Suprapubic skin (tissue), 4 donors: ENCODE data around the gene LSP1. TPM values are rescaled to one million over a fixed set of nuclear protein-coding genes. Genes with fewer than 3 reads are reported as not detected.

ENCODE experiments used
- DNase-seq, 2 donors: peaks; one replicate each; pipeline ENCODE4 v3.0.0-alpha.2; 2019; ENCODE audit warnings: low spot score in 2 of 2
- H3K27ac ChIP-seq: fragments of 200-600 bp; sonication (generic); one replicate; pipeline ENCODE4 v1.5.1; 2019
- H3K27me3 ChIP-seq: fragments of 200-600 bp; sonication (generic); one replicate; pipeline ENCODE4 v1.5.1; 2019
- H3K36me3 ChIP-seq: fragments of 200-600 bp; sonication (generic); one replicate; pipeline ENCODE4 v1.5.1; 2019
- H3K4me1 ChIP-seq: fragments of 200-600 bp; sonication (generic); one replicate; pipeline ENCODE4 v1.5.1; 2019
- H3K4me3 ChIP-seq: fragments of 200-600 bp; sonication (generic); one replicate; pipeline ENCODE4 v1.5.1; 2019; ENCODE audit warnings: mild to moderate bottlenecking
- H3K9me3 ChIP-seq: fragments of 200-600 bp; sonication (generic); one replicate; pipeline ENCODE4 v1.5.1; 2019
- EP300 ChIP-seq: sonication (generic); formaldehyde crosslinking; IDR thresholded peaks from one replicate; pipeline ENCODE4 v1.6.1; 2017; ENCODE audit warnings: antibody characterized with exemption
- POLR2A ChIP-seq, 2 donors: fragments of 450-650 bp; IDR thresholded peaks; one replicate each; pipeline ENCODE4 v1.6.1; 2017; ENCODE audit warnings: antibody characterized with exemption in 2 of 2, mild to moderate bottlenecking in 2 of 2, moderate library complexity in 2 of 2
- POLR2AphosphoS5 ChIP-seq, 3 donors: sonication (generic); formaldehyde crosslinking; IDR thresholded peaks; one replicate each; pipeline ENCODE4 v1.6.1; 2017; ENCODE audit warnings: antibody characterized with exemption in 3 of 3
- WGBS: methylation state at CpG from one replicate; pipeline ENCODE4 v1.1.5; 2018; 5-methylcytosine and 5-hydroxymethylcytosine counted together
- total RNA-seq, 4 donors: library from RNA; depleted of rRNA; stranded (reverse); fragments of >200 nt; gene quantifications; one replicate each; pipeline ENCODE4 v1.1.0, GENCODE V29; 2016
- TF ChIP-seq, protein P1 (sequence below), 2 donors: fragments of 200-600 bp in 1 of 2; fragments of 450-650 bp in 1 of 2; sonication (generic) in 1 of 2; IDR thresholded peaks; one replicate each; pipeline ENCODE4 v1.5.1; 2016 to 2019; ENCODE audit warnings: antibody characterized with exemption in 2 of 2, mild to moderate bottlenecking in 1 of 2, moderate library complexity in 1 of 2

The LSP1 gene
- total RNA-seq, 4 donors from 2014 or later = 70.4 to 134 (median 107) TPM

DNA sequence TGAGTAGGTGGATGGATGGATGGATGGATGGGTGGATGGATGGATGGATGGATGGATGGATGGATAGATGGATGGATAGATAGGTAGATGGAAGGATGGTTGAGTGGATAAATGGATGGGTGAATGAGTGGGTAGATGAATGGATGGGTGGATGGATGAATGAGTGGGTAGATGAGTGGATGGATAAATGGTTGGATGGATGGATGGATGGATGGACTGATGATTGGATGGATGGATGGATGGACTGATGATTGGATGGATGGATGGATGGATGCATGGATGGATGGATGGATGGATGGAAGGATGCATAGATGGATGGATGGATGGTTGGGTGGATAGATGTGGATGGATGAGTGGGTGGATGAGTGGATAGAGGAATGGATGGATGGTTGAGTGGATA is 31.3 kb upstream of the LSP1 start:
- Histone ChIP-seq H3K36me3 (no peaks in the 10 kb centered on the region), H3K27me3 (no peaks in the 10 kb centered on the region), H3K4me3 (no peak overlapping the region), H3K4me1 (peaks cover 46% of the 10 kb centered on the region), H3K27ac (no peak overlapping the region), H3K9me3 (no peaks in the 10 kb centered on the region)
- no peak for TF ChIP-seq POLR2A (IDR thresholded peaks at IDR 0.05)
- no peak for TF ChIP-seq POLR2AphosphoS5 (IDR thresholded peaks at IDR 0.05)
- TF ChIP-seq, protein P1, sequence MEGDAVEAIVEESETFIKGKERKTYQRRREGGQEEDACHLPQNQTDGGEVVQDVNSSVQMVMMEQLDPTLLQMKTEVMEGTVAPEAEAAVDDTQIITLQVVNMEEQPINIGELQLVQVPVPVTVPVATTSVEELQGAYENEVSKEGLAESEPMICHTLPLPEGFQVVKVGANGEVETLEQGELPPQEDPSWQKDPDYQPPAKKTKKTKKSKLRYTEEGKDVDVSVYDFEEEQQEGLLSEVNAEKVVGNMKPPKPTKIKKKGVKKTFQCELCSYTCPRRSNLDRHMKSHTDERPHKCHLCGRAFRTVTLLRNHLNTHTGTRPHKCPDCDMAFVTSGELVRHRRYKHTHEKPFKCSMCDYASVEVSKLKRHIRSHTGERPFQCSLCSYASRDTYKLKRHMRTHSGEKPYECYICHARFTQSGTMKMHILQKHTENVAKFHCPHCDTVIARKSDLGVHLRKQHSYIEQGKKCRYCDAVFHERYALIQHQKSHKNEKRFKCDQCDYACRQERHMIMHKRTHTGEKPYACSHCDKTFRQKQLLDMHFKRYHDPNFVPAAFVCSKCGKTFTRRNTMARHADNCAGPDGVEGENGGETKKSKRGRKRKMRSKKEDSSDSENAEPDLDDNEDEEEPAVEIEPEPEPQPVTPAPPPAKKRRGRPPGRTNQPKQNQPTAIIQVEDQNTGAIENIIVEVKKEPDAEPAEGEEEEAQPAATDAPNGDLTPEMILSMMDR (IDR thresholded peaks at IDR 0.05) = no peak
- no peak for DNase-seq

DNA sequence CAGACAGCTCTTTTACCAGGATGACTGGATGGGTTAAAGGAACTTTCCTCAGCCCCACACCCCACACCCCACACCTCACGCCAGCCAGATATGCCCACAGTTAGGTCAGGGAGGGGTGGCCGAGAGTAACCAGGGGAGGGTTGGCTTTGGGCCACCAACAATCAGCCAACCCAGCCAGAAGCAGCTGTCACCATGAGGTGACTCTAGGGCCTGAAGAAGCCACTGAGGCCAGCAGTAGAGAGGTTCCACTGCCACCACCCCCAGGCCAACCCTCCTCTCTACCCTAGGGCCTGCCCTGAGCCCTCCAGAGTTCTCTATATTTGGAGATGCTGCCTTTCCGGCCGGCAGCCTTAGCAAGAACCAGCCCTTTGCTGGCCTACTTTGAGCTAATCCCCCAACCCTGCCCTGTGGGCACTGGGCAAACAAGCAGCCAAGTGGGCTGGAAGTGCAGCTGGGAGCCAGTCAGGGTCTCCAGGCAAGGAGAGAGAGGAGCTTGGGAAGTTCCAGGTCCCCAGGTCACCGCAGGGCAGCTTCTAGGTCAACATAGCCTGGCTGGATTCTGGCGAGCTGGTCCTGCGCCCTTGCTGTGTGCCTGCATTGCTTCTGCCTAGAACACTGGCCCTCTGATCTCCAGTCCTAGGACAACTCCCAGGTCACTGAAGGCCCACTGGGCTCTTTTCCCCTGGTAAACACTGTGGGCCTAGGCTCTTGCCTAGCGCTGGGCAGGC is 30.1 kb upstream of the LSP1 start:
- Histone ChIP-seq H3K4me1 (peaks cover 59% of the 10 kb centered on the region), H3K9me3 (no peaks in the 10 kb centered on the region), H3K27me3 (no peaks in the 10 kb centered on the region), H3K4me3 (no peak overlapping the region), H3K36me3 (no peaks in the 10 kb centered on the region), H3K27ac (no peak overlapping the region)
- TF ChIP-seq, protein P1 (IDR thresholded peaks at IDR 0.05) = no peak
- TF ChIP-seq EP300 (no peak), POLR2AphosphoS5 (IDR thresholded peaks at IDR 0.05) (no peak), POLR2A (IDR thresholded peaks at IDR 0.05) (no peak)
- 100% methylated on average over 1 of the region's 8 CpGs for WGBS
- DNase-seq = no peak

DNA sequence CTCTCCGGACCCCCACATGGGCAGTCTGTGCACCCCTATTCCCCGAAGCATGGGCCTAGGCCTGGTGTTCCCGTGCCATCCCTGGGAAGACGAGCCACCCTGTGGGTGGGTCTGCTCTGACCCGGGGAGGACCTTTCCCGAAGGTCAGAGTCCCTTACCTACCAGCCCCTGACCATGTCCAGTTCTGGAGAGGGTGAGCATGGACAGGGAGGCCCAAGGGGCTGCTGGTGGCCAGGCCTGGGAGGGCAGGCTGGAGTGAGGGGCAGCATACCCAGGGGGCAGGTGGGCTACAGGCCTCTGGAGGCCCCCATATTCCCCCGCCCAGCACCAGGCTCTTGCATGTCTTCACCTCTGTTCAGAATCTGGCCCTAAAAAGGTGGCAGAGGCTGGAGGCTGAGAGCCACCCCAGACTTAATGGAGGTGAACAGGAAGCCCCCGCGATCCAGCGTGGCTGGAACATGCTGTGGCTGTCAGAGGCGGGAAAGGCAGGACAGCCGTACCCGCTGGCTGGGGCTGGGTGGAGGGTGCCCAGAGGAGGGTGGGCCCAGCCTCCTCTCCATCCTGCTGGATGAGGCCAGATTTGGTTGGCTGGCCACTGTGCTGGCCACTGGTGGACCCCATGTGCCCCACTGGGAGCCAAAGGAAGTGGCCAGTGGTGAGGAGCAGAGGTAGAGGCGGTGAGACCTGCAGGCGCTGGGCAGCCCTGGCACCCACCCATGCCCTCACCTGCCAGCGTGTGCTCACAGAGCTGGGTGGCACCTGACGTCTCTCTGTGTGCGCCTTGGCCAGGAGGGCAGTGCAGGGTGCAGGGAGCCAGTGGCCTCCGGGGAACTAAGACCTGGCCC is 29.3 kb upstream of the LSP1 start:
- Histone ChIP-seq H3K27ac (no peak overlapping the region), H3K4me1 (peaks cover 66% of the 10 kb centered on the region), H3K36me3 (no peaks in the 10 kb centered on the region), H3K4me3 (no peak overlapping the region), H3K27me3 (no peaks in the 10 kb centered on the region), H3K9me3 (no peaks in the 10 kb centered on the region)
- TF ChIP-seq, protein P1 (IDR thresholded peaks at IDR 0.05) = no peak
- TF ChIP-seq EP300 (no peak), POLR2A (IDR thresholded peaks at IDR 0.05) (no peak), POLR2AphosphoS5 (IDR thresholded peaks at IDR 0.05) (no peak)
- WGBS = 77% methylated on average over 9 of the region's 19 CpGs
- no peak for DNase-seq

DNA sequence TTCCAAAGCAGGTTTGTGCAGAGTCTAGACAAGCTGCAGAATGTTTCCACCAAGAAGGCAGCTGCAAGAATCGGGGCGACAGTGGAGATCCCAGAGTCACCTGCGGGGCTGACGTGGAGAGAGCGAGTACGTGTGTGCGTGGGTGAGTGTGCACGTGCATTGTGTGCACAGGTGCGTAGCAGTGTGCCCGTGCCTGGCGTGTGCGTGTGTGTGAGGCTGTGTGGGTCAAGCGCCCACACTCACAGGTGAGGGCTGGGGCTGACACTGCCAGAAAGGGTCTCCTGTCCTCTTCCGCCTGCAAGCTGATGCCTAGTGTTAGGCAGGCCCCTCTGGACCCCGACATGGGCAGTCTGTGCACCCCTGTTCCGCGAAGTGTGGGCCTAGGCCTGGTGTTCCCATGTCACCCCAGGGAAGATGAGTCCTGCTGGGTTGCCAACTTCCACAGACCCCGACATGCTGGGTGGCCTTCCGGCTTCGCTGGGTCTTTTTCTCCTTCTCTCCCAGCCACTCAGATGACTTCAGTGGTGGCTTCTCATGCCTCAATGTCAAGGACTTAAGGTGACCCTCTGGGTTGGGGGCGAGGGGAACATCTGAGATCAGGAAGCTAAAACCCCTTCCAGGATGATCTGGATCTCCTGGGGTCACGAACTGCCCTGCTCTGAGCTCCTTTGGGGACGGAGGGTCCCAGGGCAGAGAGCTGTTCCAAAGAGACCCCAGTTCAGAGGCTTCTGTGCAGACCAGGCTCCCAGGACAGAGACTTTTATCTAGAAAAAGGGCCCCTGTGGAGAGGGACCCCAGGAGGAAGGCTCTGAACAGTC is 28.5 kb upstream of the LSP1 start:
- WGBS = 66% methylated on average over 21 of the region's 23 CpGs
- no peak for TF ChIP-seq POLR2AphosphoS5 (IDR thresholded peaks at IDR 0.05)
- TF ChIP-seq, protein P1 (IDR thresholded peaks at IDR 0.05) = no peak
- TF ChIP-seq EP300 = no peak
- TF ChIP-seq POLR2A (IDR thresholded peaks at IDR 0.05) = no peak
- peaks cover 66% of the 10 kb centered on the region for H3K4me1 ChIP-seq
- DNase-seq = no peak
- no peak overlapping the region for H3K4me3 ChIP-seq
- H3K27ac ChIP-seq = no peak overlapping the region
- H3K36me3 ChIP-seq = no peaks in the 10 kb centered on the region
- no peaks in the 10 kb centered on the region for H3K27me3 ChIP-seq
- H3K9me3 ChIP-seq = no peaks in the 10 kb centered on the region
